Measurements from ENCODE around the gene TBC1D20.
"Not testable (repeated sequence)": the region's sequence is repeated elsewhere in the genome, so short reads cannot be mapped to it uniquely, and the experiment has no call there.

The TBC1D20 gene

DNA sequence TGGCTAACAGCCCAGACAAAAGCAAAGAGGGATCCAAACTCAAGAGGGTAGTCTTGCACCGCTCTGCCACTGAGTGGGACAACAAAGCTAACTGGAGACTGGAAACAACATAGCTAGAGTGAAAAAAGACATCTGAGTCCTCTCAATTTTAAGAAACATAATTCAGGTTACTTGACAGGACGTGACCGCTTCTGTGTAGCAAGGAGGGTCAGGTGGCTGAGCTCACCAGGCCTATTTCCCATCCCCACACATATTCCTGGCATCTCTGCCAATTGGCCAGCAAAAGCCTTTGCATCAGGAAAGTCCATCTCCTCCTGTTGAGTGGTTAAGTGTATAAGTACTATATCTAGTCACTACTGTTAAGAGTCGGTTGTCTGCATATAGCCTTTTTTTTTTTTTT, 25.3 kb upstream of the TBC1D20 start:
- Histone ChIP-seq H3K9me3 (ENCODE audit: low read length) (no peaks in the 10 kb centered on the region), H3K4me3 (ENCODE audit: low read depth in 1 of 2, low read length in 2 of 2) (no peak overlapping the region), H3K36me3 (ENCODE audit: insufficient read depth, low read length) (peaks cover 76% of the 10 kb centered on the region), H3K9ac (ENCODE audit: low read length) (no peak overlapping the region), H3K27me3 (ENCODE audit: control insufficient read depth in 1 of 2, insufficient read depth in 2 of 2, low read length in 2 of 2) (no peaks in the 10 kb centered on the region), H3K4me1 (ENCODE audit: insufficient read depth, low read length) (no peaks in the 10 kb centered on the region), H3K27ac (ENCODE audit: low read depth, low read length) (no peak overlapping the region)

DNA sequence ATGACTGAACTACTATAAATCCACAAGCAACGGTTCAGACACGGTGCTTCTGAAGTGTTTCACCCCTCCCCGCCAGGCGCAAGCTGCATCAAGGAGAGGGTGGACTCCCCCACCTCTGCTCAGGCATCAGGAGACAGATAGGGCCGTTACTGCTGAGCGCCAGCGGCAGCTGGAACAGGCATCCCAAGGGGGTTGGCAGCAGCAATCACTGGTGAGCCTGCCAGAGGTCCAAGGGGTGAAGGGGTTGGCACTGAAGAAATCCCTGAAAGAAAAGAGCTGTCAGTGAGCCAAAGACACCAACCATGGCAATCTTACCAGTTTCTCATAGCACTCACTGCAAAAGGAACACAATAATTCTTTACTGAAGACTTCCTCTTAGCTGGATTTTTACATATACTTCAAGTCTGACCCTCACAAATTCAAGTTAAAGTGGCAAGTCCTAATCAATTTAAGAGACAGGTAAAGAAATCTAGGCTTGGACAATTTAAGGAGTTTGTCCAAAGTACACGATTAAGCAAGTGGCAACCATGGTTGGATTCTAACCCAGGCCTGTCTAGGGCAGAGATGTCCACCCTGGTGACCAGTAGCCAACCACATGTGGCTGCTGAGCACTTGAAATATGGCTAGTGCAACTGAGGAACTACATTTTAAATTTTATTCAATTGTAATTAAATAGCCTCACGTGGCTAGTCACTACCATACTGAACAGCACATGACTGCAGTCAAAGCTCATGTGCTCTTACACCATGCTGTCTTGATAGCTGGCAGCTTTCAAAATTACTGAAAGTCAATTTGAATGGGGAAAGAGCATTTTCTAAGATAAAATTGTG, 21.7 kb upstream of the TBC1D20 start:
- H3K27ac ChIP-seq (ENCODE audit: low read depth, low read length) = no peak overlapping the region
- H3K27me3 ChIP-seq (ENCODE audit: control insufficient read depth in 1 of 2, insufficient read depth in 2 of 2, low read length in 2 of 2) = no peaks in the 10 kb centered on the region
- peaks cover 68% of the 10 kb centered on the region for H3K36me3 ChIP-seq (ENCODE audit: insufficient read depth, low read length)
- H3K9ac ChIP-seq (ENCODE audit: low read length) = no peak overlapping the region
- H3K4me1 ChIP-seq (ENCODE audit: insufficient read depth, low read length) = no peaks in the 10 kb centered on the region
- no peaks in the 10 kb centered on the region for H3K9me3 ChIP-seq (ENCODE audit: low read length)
- H3K4me3 ChIP-seq (ENCODE audit: low read depth in 1 of 2, low read length in 2 of 2) = no peak overlapping the region

DNA sequence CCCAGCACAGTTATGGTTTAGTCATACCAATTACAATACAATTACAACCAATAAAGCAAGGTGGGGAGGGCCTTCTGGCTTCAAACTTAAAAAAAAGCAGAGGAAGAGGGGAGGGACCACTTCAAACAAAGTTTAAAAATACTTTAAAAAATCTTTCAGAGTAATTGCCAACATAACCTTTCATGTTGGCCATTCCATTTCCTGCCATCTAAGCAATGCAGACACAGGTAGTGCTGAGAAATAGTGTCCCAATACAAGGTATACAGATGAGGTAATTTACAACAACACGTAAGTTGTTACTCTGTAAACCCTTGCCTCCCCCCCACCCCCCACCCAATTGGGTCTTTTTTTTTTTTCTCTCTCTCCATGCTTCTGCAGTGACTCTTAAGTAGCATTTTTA, 18.8 kb upstream of the TBC1D20 start:
- Histone ChIP-seq H3K4me1 (ENCODE audit: insufficient read depth, low read length) (no peaks in the 10 kb centered on the region), H3K4me3 (ENCODE audit: low read depth in 1 of 2, low read length in 2 of 2) (no peak overlapping the region), H3K9ac (ENCODE audit: low read length) (no peak overlapping the region), H3K9me3 (ENCODE audit: low read length) (no peaks in the 10 kb centered on the region), H3K27ac (ENCODE audit: low read depth, low read length) (no peak overlapping the region), H3K27me3 (ENCODE audit: control insufficient read depth in 1 of 2, insufficient read depth in 2 of 2, low read length in 2 of 2) (no peaks in the 10 kb centered on the region), H3K36me3 (ENCODE audit: insufficient read depth, low read length) (peaks cover 47% of the 10 kb centered on the region)

DNA sequence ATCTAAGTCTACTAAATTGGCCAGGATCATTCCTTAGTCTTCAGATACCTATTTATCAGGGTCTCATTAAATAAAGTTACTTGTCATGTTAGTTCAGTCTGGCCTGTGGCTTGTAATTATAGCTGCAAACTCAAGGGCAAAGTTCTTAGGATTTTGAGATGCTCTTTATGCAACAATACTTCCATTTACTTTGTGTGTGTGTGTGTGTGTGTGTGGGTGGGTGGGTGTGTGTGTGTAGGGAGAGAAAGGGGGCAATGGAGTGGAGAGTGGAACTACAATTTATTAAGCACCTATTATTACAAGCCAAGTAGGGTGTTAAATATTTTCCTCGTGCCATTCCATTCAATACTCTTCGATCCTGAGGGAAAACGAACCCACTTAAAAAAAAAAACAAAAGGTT, 17.7 kb upstream of the TBC1D20 start:
- H3K27ac ChIP-seq (ENCODE audit: low read depth, low read length) = no peak overlapping the region
- H3K4me3 ChIP-seq (ENCODE audit: low read depth in 1 of 2, low read length in 2 of 2) = no peak overlapping the region
- H3K9ac ChIP-seq (ENCODE audit: low read length) = no peak overlapping the region
- H3K9me3 ChIP-seq (ENCODE audit: low read length) = no peaks in the 10 kb centered on the region
- H3K27me3 ChIP-seq (ENCODE audit: control insufficient read depth in 1 of 2, insufficient read depth in 2 of 2, low read length in 2 of 2) = no peaks in the 10 kb centered on the region
- H3K4me1 ChIP-seq (ENCODE audit: insufficient read depth, low read length) = no peaks in the 10 kb centered on the region
- H3K36me3 ChIP-seq (ENCODE audit: insufficient read depth, low read length) = peaks cover 38% of the 10 kb centered on the region

DNA sequence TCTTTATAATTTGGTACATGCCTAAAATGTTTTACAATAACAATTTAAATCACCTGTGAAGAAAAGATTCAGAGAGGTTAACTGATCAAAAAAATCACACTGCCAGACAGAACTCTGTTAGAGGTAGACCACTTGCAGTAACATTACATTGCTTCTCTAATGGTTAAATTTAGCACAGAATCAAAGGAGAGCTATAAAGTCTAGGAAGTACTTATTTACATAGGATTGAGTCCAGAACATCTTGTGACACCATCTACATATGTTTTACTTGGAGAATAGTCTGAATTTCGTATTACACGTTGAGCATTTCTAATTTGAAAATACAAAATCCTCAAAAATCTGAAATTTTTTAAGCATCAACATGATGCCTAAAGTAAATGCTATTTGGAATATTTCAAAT, 17.2 kb upstream of the TBC1D20 start:
- H3K36me3 ChIP-seq (ENCODE audit: insufficient read depth, low read length) = peaks cover 38% of the 10 kb centered on the region
- H3K9me3 ChIP-seq (ENCODE audit: low read length) = no peaks in the 10 kb centered on the region

DNA sequence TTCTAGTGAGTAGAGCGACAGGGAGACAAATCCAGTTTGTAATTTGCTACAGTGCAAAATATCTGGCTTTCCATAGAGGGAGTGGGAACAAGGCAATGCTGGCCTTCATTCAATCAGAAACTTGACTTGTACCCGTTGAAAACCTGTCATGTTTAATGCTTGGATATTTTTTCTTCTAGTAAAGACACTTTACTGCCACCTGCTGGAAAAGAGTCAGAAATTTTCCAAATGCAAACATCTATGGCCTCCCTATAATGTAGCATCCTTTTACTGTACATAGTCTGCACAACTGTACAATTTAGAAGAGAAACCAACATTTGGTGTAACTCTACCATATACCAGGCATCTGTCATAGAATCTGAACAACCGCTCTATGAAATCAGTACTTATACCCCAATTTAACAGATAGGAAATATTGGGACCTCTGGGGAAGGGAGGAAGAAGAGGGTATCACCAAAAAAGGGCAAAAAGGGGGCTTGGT, 16.7 kb upstream of the TBC1D20 start:
- no peak overlapping the region for H3K4me3 ChIP-seq (ENCODE audit: low read depth in 1 of 2, low read length in 2 of 2)
- H3K9ac ChIP-seq (ENCODE audit: low read length) = no peak overlapping the region
- no peaks in the 10 kb centered on the region for H3K27me3 ChIP-seq (ENCODE audit: control insufficient read depth in 1 of 2, insufficient read depth in 2 of 2, low read length in 2 of 2)
- peaks cover 33% of the 10 kb centered on the region for H3K36me3 ChIP-seq (ENCODE audit: insufficient read depth, low read length)
- H3K27ac ChIP-seq (ENCODE audit: low read depth, low read length) = no peak overlapping the region
- H3K9me3 ChIP-seq (ENCODE audit: low read length) = no peaks in the 10 kb centered on the region
- no peaks in the 10 kb centered on the region for H3K4me1 ChIP-seq (ENCODE audit: insufficient read depth, low read length)

More for the DNA sequence above, 17.2 kb upstream of the TBC1D20 start:
- Histone ChIP-seq H3K9ac (ENCODE audit: low read length) (no peak overlapping the region), H3K27me3 (ENCODE audit: control insufficient read depth in 1 of 2, insufficient read depth in 2 of 2, low read length in 2 of 2) (no peaks in the 10 kb centered on the region), H3K27ac (ENCODE audit: low read depth, low read length) (no peak overlapping the region), H3K4me1 (ENCODE audit: insufficient read depth, low read length) (no peaks in the 10 kb centered on the region), H3K4me3 (ENCODE audit: low read depth in 1 of 2, low read length in 2 of 2) (no peak overlapping the region)

DNA sequence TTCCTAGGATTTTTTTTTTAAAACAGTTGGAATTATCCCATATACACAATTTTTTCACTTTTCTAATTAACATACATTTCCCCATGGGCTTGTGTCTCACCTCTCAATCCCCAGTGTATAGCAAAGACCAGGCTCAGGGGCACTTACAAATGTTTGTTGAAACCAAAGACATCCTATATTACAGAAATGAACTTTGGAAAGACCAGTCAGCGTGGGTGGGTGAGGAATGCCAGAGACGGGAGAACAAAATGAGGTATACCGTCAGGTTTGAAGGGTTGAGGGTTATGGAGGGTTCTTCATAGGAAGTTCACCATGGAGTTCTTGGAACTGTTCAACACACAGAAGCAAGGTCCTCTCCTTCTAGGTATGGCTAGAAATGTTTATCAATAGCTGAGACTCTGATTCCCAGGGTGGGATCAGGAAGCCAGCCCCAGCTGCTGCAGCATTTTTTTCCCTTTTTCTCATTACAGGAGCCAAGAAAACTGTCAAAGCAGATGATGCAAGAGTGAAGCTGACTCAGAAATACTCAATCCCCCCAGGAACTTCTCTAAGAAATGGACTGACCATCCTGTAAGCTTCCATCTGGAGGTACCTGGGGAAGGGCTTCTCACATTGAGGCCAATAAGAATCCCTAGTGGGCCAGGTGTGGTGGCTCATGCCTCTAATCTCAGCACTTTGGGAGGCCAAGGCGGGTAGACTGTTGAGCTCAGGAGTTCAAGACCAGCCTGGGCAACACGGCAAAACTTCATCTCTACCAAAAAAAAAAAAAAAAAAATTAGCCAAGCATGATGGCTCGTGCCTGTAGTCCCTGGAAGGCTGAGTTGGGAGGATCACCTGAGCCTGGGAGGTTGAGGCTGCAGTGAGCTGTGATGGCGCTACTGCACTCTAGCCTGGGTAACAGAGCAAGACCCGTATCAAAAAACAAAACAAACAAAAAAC, 15.9 kb upstream of the TBC1D20 start:
- peaks cover 26% of the 10 kb centered on the region for H3K36me3 ChIP-seq (ENCODE audit: insufficient read depth, low read length)
- no peak overlapping the region for H3K27ac ChIP-seq (ENCODE audit: low read depth, low read length)
- no peaks in the 10 kb centered on the region for H3K4me1 ChIP-seq (ENCODE audit: insufficient read depth, low read length)
- H3K9ac ChIP-seq (ENCODE audit: low read length) = no peak overlapping the region
- no peaks in the 10 kb centered on the region for H3K27me3 ChIP-seq (ENCODE audit: control insufficient read depth in 1 of 2, insufficient read depth in 2 of 2, low read length in 2 of 2)
- H3K4me3 ChIP-seq (ENCODE audit: low read depth in 1 of 2, low read length in 2 of 2) = no peak overlapping the region
- no peaks in the 10 kb centered on the region for H3K9me3 ChIP-seq (ENCODE audit: low read length)

DNA sequence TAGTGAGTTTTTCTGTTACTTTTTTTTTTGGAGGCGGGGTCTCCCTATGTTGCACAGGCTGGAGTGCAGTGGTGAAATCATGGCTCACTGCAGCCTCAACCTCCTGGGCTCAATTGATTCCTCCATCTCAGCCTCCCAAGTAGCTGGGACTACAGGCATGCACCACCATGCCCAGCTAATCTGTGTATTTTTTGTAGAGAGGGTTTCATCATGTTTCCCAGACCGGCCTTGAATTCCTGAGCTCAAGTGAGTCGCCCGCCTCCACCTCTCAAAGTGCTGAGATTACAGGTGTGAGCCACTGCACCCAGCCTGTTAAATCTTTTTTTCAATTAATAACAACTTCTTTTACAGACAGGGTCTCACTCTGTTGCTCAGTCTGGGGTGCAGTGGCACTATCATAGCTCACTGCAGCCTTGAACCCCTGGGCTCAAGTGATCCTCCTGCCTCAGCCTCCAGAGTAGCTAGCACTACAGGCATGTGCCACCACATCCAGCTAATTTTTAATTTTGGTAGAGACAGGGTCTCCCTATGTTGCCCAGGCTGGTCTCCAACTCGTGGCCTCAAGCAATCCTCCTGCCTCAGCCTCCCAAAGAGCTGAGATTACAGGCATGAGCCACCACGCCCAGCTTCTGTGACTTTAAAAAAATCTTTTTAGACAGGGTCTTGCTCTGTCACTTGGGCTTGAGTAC, 14.4 kb upstream of the TBC1D20 start:
- H3K27ac ChIP-seq (ENCODE audit: low read depth, low read length) = not testable (repeated sequence)

GRCh38 chr20:475463-476357, 13.4 kb upstream of the TBC1D20 start:
- Histone ChIP-seq H3K36me3 (ENCODE audit: insufficient read depth, low read length) (peaks cover 8% of the 10 kb centered on the region), H3K4me3 (ENCODE audit: low read depth in 1 of 2, low read length in 2 of 2) (no peak overlapping the region), H3K4me1 (ENCODE audit: insufficient read depth, low read length) (no peaks in the 10 kb centered on the region), H3K27ac (ENCODE audit: low read depth, low read length) (no peak overlapping the region), H3K9me3 (ENCODE audit: low read length) (no peaks in the 10 kb centered on the region), H3K27me3 (ENCODE audit: control insufficient read depth in 1 of 2, insufficient read depth in 2 of 2, low read length in 2 of 2) (no peaks in the 10 kb centered on the region), H3K9ac (ENCODE audit: low read length) (no peak overlapping the region)

More for the DNA sequence above, 14.4 kb upstream of the TBC1D20 start:
- H3K9ac ChIP-seq (ENCODE audit: low read length); H3K9me3 ChIP-seq (ENCODE audit: low read length); H3K4me3 ChIP-seq (ENCODE audit: low read depth in 1 of 2, low read length in 2 of 2); H3K4me1 ChIP-seq (ENCODE audit: insufficient read depth, low read length); H3K27me3 ChIP-seq (ENCODE audit: control insufficient read depth in 1 of 2, insufficient read depth in 2 of 2, low read length in 2 of 2): not testable (repeated sequence)
- peaks cover 10% of the 10 kb centered on the region for H3K36me3 ChIP-seq (ENCODE audit: insufficient read depth, low read length)

DNA sequence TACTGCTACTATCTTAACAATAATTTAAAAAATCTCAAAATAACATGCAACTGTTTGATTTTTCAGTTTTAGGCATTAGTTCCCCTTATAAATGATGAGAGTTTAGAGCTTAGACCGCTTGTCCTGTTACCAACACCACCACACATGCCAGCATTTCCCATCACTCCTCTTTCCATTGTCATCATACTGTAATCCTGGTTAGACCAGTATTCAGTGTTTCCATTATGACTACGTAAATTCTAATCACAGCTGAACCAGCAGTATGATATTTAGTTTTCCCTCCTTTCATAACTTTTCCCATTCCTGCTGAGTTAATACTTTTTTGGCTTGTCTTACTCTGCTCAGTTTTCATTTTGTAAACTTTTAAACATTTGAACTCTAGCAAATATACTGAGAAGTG, 12.2 kb upstream of the TBC1D20 start:
- no peak overlapping the region for H3K27ac ChIP-seq (ENCODE audit: low read depth, low read length)
- H3K27me3 ChIP-seq (ENCODE audit: control insufficient read depth in 1 of 2, insufficient read depth in 2 of 2, low read length in 2 of 2) = no peaks in the 10 kb centered on the region
- H3K36me3 ChIP-seq (ENCODE audit: insufficient read depth, low read length) = peaks cover 8% of the 10 kb centered on the region
- H3K9ac ChIP-seq (ENCODE audit: low read length) = no peak overlapping the region
- H3K4me3 ChIP-seq (ENCODE audit: low read depth in 1 of 2, low read length in 2 of 2) = no peak overlapping the region
- H3K9me3 ChIP-seq (ENCODE audit: low read length) = no peaks in the 10 kb centered on the region
- no peaks in the 10 kb centered on the region for H3K4me1 ChIP-seq (ENCODE audit: insufficient read depth, low read length)

Data from muscle layer of colon (tissue), 2 donors.